ENCODE measurements around the gene PITPNM1.

The PITPNM1 gene

GRCh38 chr11:67502328-67502979 is 2.7 kb downstream of the PITPNM1 start:
- DNase-seq, result no peak

GRCh38 chr11:67501854-67502253 is 3.3 kb downstream of the PITPNM1 start:
- DNase-seq, result no peak

GRCh38 chr11:67500831-67501715 is 4.1 kb downstream of the PITPNM1 start:
- DNase-seq, result no peak

GRCh38 chr11:67500484-67500821 is 4.7 kb downstream of the PITPNM1 start:
- no peak for DNase-seq

GRCh38 chr11:67499808-67500483 is 5.2 kb downstream of the PITPNM1 start:
- DNase-seq, result no peak

GRCh38 chr11:67498544-67498972 is 6.6 kb downstream of the PITPNM1 start:
- DNase-seq, result no peak

- DNase-seq, result no peak
Observed at GRCh38 chr11:67497656-67498291, 7.4 kb downstream of the PITPNM1 start.

GRCh38 chr11:67496113-67496512 is 9.1 kb downstream of the PITPNM1 start:
- DNase-seq, result no peak

GRCh38 chr11:67495234-67496005 is 9.7 kb downstream of the PITPNM1 start:
- DNase-seq, result no peak

GRCh38 chr11:67494371-67495233 is 10.6 kb downstream of the PITPNM1 start:
- no peak for DNase-seq

- DNase-seq, result no peak
Observed at GRCh38 chr11:67493548-67494370, 11.4 kb downstream of the PITPNM1 start.

GRCh38 chr11:67492801-67493547 is 12.2 kb downstream of the PITPNM1 start:
- DNase-seq, result no peak

- no peak for DNase-seq
Observed at GRCh38 chr11:67492069-67492727, 13.0 kb downstream of the PITPNM1 start.

GRCh38 chr11:67491276-67492068 is 13.7 kb downstream of the PITPNM1 start:
- no peak for DNase-seq

GRCh38 chr11:67490727-67491065 is 14.5 kb downstream of the PITPNM1 start:
- no peak for DNase-seq

- DNase-seq, result no peak
Observed at GRCh38 chr11:67489885-67490726, 15.1 kb downstream of the PITPNM1 start.

GRCh38 chr11:67489203-67489884 is 15.8 kb downstream of the PITPNM1 start:
- no peak for DNase-seq
